BLaER1 treated with 17β-estradiol and CSF1 and Interleukin-3, amounts not matched to agents 10 nM and 100 nM (cell line): ENCODE measurements around the gene ZNF444.
A peak's percentile ranks its signal among the peaks of the same experiment; 100 is the strongest.
"Not testable (repeated sequence)": the region's sequence is repeated elsewhere in the genome, so short reads cannot be mapped to it uniquely, and the experiment has no call there.

Source experiments
- H3K27ac ChIP-seq, 11 experiments: shearing (Covaris generic); formaldehyde crosslinking; 2 replicates each; pipeline ENCODE4 v1.8.1; 2022
- H3K27me3 ChIP-seq, 11 experiments: shearing (Covaris generic); formaldehyde crosslinking; 2 replicates each; pipeline ENCODE4 v1.8.1; 2022
- H3K36me3 ChIP-seq, 11 experiments: shearing (Covaris generic); formaldehyde crosslinking; 2 replicates each; pipeline ENCODE4 v1.8.1; 2022
- H3K4me1 ChIP-seq, 10 experiments: shearing (Covaris generic); formaldehyde crosslinking; 2 replicates each; pipeline ENCODE4 v1.8.1; 2022
- H3K4me2 ChIP-seq, 11 experiments: shearing (Covaris generic); formaldehyde crosslinking; 2 replicates each; pipeline ENCODE4 v1.8.1; 2022
- H3K4me3 ChIP-seq, 10 experiments: shearing (Covaris generic); formaldehyde crosslinking; 2 replicates each; pipeline ENCODE4 v1.8.1; 2022
- H3K9ac ChIP-seq, 11 experiments: shearing (Covaris generic); formaldehyde crosslinking; 2 replicates each; pipeline ENCODE4 v1.8.1; 2022
- H3K9me3 ChIP-seq, 11 experiments: shearing (Covaris generic); formaldehyde crosslinking; replicated peaks in 1 of 11; 2 replicates each; pipeline ENCODE4 v1.8.1; 2022
- H4K20me1 ChIP-seq, 11 experiments: shearing (Covaris generic); formaldehyde crosslinking; 2 replicates each; pipeline ENCODE4 v1.8.1; 2022
- Cebpa-rat ChIP-seq, 11 experiments: shearing (Covaris generic); IDR thresholded peaks; 2 replicates each; pipeline ENCODE4 v1.8.1; 2022

Gene ZNF444

GRCh38 chr19:56144376-56144775 is 3.3 kb downstream of the ZNF444 start:
- H3K27ac ChIP-seq, result peak overlapping the region; percentile 18 to 75 (median 61); a peak in 21 of 22 replicates
- H3K36me3 ChIP-seq, result peaks cover 31 to 55% (median 40%) of the 10 kb centered on the region in 11 experiments
- peaks cover 0 to 66% (median 31%) of the 10 kb centered on the region in 11 experiments; a peak in 16 of 22 replicates for H4K20me1 ChIP-seq
- H3K4me2 ChIP-seq, result peak overlapping the region; percentile 78 to 94 (median 85)
- H3K9ac ChIP-seq, result peak overlapping the region; percentile 7 to 81 (median 50); a peak in 16 of 22 replicates
- no peaks in the 10 kb centered on the region for H3K27me3 ChIP-seq
- TF ChIP-seq Cebpa-rat (IDR thresholded peaks at IDR 0.05), result no peak
- H3K4me1 ChIP-seq, result peaks cover 42 to 49% (median 46%) of the 10 kb centered on the region in 10 experiments
- 0 out of 20 replicates have a peak overlapping the region, but pooled peaks of 1 of the 10 experiments have one; percentile 14 for H3K4me3 ChIP-seq
- H3K9me3 ChIP-seq, result no peaks in the 10 kb centered on the region

GRCh38 chr19:56144831-56145230 is 3.7 kb downstream of the ZNF444 start:
- Histone ChIP-seq H3K4me1 (peaks cover 37 to 45% (median 41%) of the 10 kb centered on the region in 10 experiments), H3K4me2 (peak overlapping the region; percentile 78 to 94 (median 85); a peak in 21 of 22 replicates), H3K4me3 (no peak overlapping the region), H3K36me3 (peaks cover 35 to 59% (median 45%) of the 10 kb centered on the region in 11 experiments), H4K20me1 (peaks cover 0 to 69% (median 31%) of the 10 kb centered on the region in 11 experiments; a peak in 18 of 22 replicates), H3K27ac (peak overlapping the region; percentile 18 to 75 (median 61); a peak in 21 of 22 replicates), H3K27me3 (no peaks in the 10 kb centered on the region), H3K9ac (peak overlapping the region; percentile 7 to 81 (median 50); a peak in 14 of 22 replicates), H3K9me3 (no peaks in the 10 kb centered on the region)
- no peak for TF ChIP-seq Cebpa-rat (IDR thresholded peaks at IDR 0.05)

- H3K27me3 ChIP-seq, result no peaks in the 10 kb centered on the region
- no peak for TF ChIP-seq Cebpa-rat (IDR thresholded peaks at IDR 0.05)
- peaks cover 0 to 78% (median 39%) of the 10 kb centered on the region in 11 experiments; a peak in 18 of 22 replicates for H4K20me1 ChIP-seq
- H3K9ac ChIP-seq, result peak overlapping the region in 2 of 11 experiments; percentile 18 to 32; a peak in 2 of 22 replicates
- H3K4me1 ChIP-seq, result peaks cover 33 to 39% (median 35%) of the 10 kb centered on the region in 10 experiments
- H3K36me3 ChIP-seq, result peaks cover 42 to 66% (median 52%) of the 10 kb centered on the region in 11 experiments
- no peak overlapping the region for H3K4me3 ChIP-seq
- no peaks in the 10 kb centered on the region for H3K9me3 ChIP-seq
- H3K27ac ChIP-seq, result 0 out of 22 replicates have a peak overlapping the region, but pooled peaks of 1 of the 11 experiments have one; percentile 2
- no peak overlapping the region for H3K4me2 ChIP-seq
Observed at GRCh38 chr19:56145698-56146097, 4.6 kb downstream of the ZNF444 start.

GRCh38 chr19:56146904-56147303 is 5.8 kb downstream of the ZNF444 start:
- no peaks in the 10 kb centered on the region for H3K9me3 ChIP-seq
- TF ChIP-seq Cebpa-rat (IDR thresholded peaks at IDR 0.05), result no peak
- H3K4me1 ChIP-seq, result peaks cover 31 to 36% (median 32%) of the 10 kb centered on the region in 10 experiments
- no peak overlapping the region for H3K4me2 ChIP-seq
- H3K27me3 ChIP-seq, result no peaks in the 10 kb centered on the region
- H3K4me3 ChIP-seq, result no peak overlapping the region
- H3K27ac ChIP-seq, result no peak overlapping the region; a peak in 1 of 22 replicates
- peaks cover 42 to 69% (median 52%) of the 10 kb centered on the region in 11 experiments for H3K36me3 ChIP-seq
- H3K9ac ChIP-seq, result no peak overlapping the region
- peaks cover 5 to 84% (median 44%) of the 10 kb centered on the region in 11 experiments; a peak in 19 of 22 replicates for H4K20me1 ChIP-seq

GRCh38 chr19:56147307-56147706 is 6.2 kb downstream of the ZNF444 start:
- no peak for TF ChIP-seq Cebpa-rat (IDR thresholded peaks at IDR 0.05)

GRCh38 chr19:56148096-56148495 is 7.0 kb downstream of the ZNF444 start:
- H3K4me1 ChIP-seq, result peaks cover 19 to 24% (median 20%) of the 10 kb centered on the region in 10 experiments
- H3K27me3 ChIP-seq, result no peaks in the 10 kb centered on the region
- no peak overlapping the region for H3K4me3 ChIP-seq
- no peak for TF ChIP-seq Cebpa-rat (IDR thresholded peaks at IDR 0.05)
- no peaks in the 10 kb centered on the region for H3K9me3 ChIP-seq
- H3K9ac ChIP-seq, result no peak overlapping the region
- H3K36me3 ChIP-seq, result peaks cover 43 to 72% (median 60%) of the 10 kb centered on the region in 11 experiments
- H3K4me2 ChIP-seq, result no peak overlapping the region
- H4K20me1 ChIP-seq, result peaks cover 5 to 84% (median 54%) of the 10 kb centered on the region in 11 experiments; a peak in 21 of 22 replicates
- H3K27ac ChIP-seq, result peak overlapping the region in 3 of 11 experiments; percentile 14 to 41 (median 15); a peak in 3 of 22 replicates

More at GRCh38 chr19:56147307-56147706, 6.2 kb downstream of the ZNF444 start:
- H3K4me3 ChIP-seq, result no peak overlapping the region
- H4K20me1 ChIP-seq, result peaks cover 5 to 84% (median 46%) of the 10 kb centered on the region in 11 experiments; a peak in 19 of 22 replicates
- H3K27ac ChIP-seq, result no peak overlapping the region; a peak in 1 of 22 replicates
- peaks cover 42 to 70% (median 54%) of the 10 kb centered on the region in 11 experiments for H3K36me3 ChIP-seq
- H3K9me3 ChIP-seq, result no peaks in the 10 kb centered on the region
- 0 out of 22 replicates have a peak overlapping the region, but pooled peaks of 1 of the 11 experiments have one; percentile 18 for H3K9ac ChIP-seq
- no peak overlapping the region for H3K4me2 ChIP-seq
- no peaks in the 10 kb centered on the region for H3K27me3 ChIP-seq
- H3K4me1 ChIP-seq, result peaks cover 27 to 31% (median 28%) of the 10 kb centered on the region in 10 experiments

- peaks cover 5 to 84% (median 63%) of the 10 kb centered on the region in 11 experiments; a peak in 21 of 22 replicates for H4K20me1 ChIP-seq
- not testable (repeated sequence) for H3K4me2 ChIP-seq, H3K9me3 ChIP-seq, H3K27me3 ChIP-seq, H3K9ac ChIP-seq, H3K4me3 ChIP-seq
- peaks cover 53 to 82% (median 70%) of the 10 kb centered on the region in 11 experiments for H3K36me3 ChIP-seq
- peak overlapping the region in 3 of 11 experiments; percentile 14 to 41 (median 15); a peak in 3 of 22 replicates for H3K27ac ChIP-seq
- H3K4me1 ChIP-seq, result peaks cover 9 to 17% (median 11%) of the 10 kb centered on the region in 10 experiments
Observed at GRCh38 chr19:56148955-56149655, 8.0 kb downstream of the ZNF444 start.

GRCh38 chr19:56149656-56150038 is 8.6 kb downstream of the ZNF444 start:
- H3K27ac ChIP-seq, result no peak overlapping the region
- TF ChIP-seq Cebpa-rat (IDR thresholded peaks at IDR 0.05), result no peak
- H3K9ac ChIP-seq, result no peak overlapping the region
- H4K20me1 ChIP-seq, result peaks cover 5 to 88% (median 64%) of the 10 kb centered on the region in 11 experiments; a peak in 21 of 22 replicates
- no peaks in the 10 kb centered on the region for H3K9me3 ChIP-seq
- H3K4me1 ChIP-seq, result peaks cover 3 to 11% (median 6%) of the 10 kb centered on the region in 10 experiments; a peak in 19 of 20 replicates
- no peak overlapping the region for H3K4me2 ChIP-seq
- no peaks in the 10 kb centered on the region for H3K27me3 ChIP-seq
- peaks cover 58 to 88% (median 75%) of the 10 kb centered on the region in 11 experiments for H3K36me3 ChIP-seq
- H3K4me3 ChIP-seq, result no peak overlapping the region

- H3K4me2 ChIP-seq, result no peak overlapping the region
- TF ChIP-seq Cebpa-rat (IDR thresholded peaks at IDR 0.05), result no peak
Observed at GRCh38 chr19:56150358-56150757, 9.3 kb downstream of the ZNF444 start.

More at GRCh38 chr19:56150358-56150757, 9.3 kb downstream of the ZNF444 start:
- Histone ChIP-seq H3K4me1 (peaks cover 0 to 9% (median under 1%) of the 10 kb centered on the region in 10 experiments; a peak in 3 of 20 replicates), H3K9ac (no peak overlapping the region), H3K36me3 (peaks cover 66 to 91% (median 82%) of the 10 kb centered on the region in 11 experiments), H4K20me1 (peaks cover 5 to 88% (median 67%) of the 10 kb centered on the region in 11 experiments; a peak in 21 of 22 replicates), H3K27me3 (no peaks in the 10 kb centered on the region), H3K4me3 (no peak overlapping the region), H3K27ac (no peak overlapping the region), H3K9me3 (no peaks in the 10 kb centered on the region)
